Cardiac fibroblast (primary cell): Measurements from ENCODE around the gene CACNA1D.

Source experiments
- DNase-seq, 2 donors: peaks; one replicate each; pipeline versions ENCODE4 v3.0.0 to v3.0.0-alpha.2; 2010; ENCODE audit warnings: low read depth in 2 of 2
- H3K4me3 ChIP-seq, 2 donors: replicated peaks in 1 of 2; 1 replicate in 1 of 2; 2 replicates in 1 of 2; pipeline ENCODE4 v1.5.1; 2011; ENCODE audit warnings: low read depth in 2 of 2, low read length in 2 of 2, mild to moderate bottlenecking in 2 of 2, moderate library complexity in 1 of 2
- TF ChIP-seq, protein P1 (sequence below): IDR thresholded peaks from one replicate; pipeline ENCODE4 v1.5.1; 2011; ENCODE audit warnings: low read depth, mild to moderate bottlenecking, low read length, inconsistent platforms

The CACNA1D gene

DNA sequence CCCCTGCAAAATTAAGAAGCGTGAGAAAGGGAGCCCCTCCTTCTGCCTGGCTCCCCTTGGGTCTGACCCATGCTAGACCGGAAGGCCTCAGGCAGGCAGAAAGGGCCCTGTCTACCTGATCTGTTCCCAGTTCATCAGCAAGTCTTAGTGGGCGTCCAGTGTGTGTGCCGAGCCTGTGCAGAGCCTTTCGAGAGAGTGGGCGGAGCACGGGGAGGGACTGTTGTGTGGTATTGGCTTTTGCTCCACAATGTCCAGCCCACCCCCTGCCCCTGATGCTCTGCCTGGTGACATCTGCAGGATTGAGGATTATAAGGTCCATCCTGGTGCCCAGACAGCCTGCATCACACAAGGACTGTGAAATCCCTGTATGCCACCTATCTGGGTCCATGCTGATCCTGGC lies 268.9 kb downstream of the CACNA1D start:
- TF ChIP-seq, protein P1, sequence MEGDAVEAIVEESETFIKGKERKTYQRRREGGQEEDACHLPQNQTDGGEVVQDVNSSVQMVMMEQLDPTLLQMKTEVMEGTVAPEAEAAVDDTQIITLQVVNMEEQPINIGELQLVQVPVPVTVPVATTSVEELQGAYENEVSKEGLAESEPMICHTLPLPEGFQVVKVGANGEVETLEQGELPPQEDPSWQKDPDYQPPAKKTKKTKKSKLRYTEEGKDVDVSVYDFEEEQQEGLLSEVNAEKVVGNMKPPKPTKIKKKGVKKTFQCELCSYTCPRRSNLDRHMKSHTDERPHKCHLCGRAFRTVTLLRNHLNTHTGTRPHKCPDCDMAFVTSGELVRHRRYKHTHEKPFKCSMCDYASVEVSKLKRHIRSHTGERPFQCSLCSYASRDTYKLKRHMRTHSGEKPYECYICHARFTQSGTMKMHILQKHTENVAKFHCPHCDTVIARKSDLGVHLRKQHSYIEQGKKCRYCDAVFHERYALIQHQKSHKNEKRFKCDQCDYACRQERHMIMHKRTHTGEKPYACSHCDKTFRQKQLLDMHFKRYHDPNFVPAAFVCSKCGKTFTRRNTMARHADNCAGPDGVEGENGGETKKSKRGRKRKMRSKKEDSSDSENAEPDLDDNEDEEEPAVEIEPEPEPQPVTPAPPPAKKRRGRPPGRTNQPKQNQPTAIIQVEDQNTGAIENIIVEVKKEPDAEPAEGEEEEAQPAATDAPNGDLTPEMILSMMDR, result no peak
- no peak for DNase-seq
- no peak overlapping the region for H3K4me3 ChIP-seq

DNA sequence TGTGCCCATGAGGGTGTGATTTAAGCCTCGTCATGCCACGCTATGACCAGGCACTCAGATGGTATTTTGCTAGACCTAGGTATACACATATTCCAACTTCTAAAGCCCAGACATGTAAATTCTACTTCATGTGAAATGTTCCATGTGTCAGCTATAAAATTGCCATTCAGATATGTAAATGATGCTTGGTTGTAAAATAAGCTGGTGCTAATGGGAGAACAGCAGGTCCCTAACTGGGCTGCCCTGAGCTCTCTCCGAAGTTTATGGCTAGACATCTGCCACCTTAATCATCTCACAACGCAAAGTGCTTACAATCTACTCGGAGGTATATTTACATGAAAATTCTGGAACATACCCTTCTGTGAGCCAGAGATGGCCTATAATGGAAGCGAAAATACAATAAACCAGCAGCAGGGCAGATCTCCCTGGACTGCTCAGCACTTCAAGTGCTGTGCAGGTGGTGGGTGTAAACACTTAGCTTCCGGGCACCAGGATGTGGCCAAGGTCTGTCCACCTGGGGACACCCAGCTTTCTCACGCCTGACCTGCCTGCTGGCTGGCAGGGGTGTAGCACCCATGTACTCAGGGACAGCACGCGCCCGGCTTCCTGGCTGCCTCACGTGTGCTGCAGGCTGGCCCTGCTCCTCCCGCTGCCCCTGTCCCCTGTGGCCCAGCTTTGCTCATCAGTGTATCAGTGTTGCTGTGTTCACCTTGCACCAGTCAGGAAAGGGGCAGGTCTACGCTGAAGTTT lies 269.8 kb downstream of the CACNA1D start:
- DNase-seq, result no peak
- no peak overlapping the region for H3K4me3 ChIP-seq
- TF ChIP-seq, protein P1, result no peak

DNA sequence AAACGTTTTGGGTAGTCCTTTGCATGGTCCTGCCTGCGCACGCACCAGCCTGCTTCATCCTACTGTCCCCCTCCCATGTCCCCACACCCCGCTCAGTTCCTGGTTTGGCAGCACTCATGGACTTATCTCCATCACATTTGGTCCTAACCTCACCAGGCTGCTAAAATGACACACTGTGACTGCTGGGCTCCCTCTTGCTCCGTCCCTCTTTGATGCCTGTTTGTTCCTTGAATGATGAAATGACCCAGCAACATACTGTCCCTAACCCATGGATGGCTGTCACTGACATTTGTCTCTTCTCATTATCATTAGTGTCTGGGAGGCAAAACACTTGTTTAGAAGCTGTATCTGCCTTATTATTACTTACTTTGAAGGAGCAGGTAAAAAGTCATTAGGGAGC lies 271.3 kb downstream of the CACNA1D start:
- no peak for DNase-seq
- no peak overlapping the region for H3K4me3 ChIP-seq
- TF ChIP-seq, protein P1, result no peak

DNA sequence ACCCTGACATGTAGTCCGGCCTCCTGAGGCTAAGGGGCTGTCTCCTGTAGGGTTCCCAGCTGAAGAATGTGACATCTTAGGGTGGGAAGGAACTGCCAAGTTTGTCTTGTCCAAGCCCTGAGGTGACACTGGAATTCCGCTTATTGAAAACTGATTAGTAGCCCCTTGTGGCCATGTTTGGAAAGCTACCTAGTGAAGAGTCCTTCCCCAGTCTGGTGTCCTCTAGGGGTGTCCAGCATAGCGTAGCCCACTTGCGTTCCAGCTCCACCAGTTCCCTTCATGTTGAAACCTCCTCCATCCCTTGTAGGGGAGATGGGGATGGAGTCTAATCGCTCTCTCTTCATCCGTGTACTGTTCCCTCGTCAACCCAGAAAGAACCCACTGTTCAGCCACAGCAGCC lies 272.3 kb downstream of the CACNA1D start:
- DNase-seq, result no peak
- TF ChIP-seq, protein P1, result no peak
- H3K4me3 ChIP-seq, result no peak overlapping the region

DNA sequence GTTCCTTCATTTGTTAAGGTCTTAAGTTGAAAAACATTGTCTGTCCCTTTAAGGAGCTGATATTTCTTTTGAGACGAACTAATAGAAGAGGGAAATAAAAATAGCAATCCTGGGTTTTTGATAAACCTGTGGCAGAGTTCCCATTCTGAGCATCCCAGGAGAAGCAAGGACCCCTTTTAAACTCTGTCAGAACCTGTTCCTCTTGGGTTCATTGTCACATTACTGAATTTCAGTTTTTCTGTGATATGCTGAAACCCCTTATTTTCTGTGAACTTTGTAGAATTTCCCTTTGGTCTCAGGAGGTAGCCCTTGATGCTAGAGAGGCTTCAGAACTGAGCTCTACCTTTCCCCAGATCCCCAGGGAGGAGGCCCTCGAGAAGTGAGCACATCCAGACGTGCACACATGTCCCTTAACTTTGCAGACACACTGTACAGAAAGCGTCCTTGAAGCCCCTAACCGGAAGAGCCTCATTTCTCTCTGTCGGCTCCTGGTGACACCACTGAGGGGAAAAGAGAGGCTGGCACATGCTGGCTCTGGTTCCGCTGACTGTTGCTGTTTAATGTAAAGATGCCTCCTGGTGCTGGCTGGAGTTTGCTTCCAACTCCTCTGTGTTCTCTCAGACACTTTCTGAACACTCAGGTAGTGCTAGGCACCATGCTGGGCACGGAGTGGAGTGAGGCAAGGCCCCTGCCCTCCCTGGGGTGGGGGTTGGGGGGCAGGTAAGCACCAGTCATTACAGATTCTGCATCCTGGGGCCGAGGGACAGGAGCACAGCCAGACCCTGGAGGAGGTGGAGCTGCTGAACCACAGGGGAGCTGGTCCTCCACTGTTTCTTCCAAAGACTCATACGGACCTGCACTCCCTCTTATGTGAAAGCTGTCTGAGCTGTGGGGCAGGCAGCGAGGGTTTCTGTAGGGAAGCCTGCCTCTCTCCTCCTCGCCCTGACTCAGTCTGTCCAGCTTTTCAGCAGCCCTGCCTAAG lies 274.4 kb downstream of the CACNA1D start:
- H3K4me3 ChIP-seq, result no peak overlapping the region
- DNase-seq, result no peak
- TF ChIP-seq, protein P1, result no peak

DNA sequence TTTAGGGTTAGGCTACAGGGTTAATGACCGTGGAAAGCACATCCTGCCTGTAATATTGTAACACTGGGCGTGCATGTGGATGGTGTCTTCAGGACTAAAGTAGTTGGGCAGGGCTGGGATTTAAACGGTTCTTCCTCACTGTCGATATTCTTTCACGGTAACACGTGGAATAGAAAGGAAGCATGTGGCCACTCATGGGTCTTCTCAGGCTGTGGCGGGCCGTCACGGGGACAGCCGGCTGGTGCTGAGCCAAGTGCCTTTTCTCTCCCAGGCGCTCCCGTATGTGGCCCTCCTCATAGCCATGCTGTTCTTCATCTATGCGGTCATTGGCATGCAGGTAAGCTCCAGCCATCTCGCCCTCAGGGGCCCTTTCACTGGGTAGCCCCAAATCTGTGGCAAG lies 278.2 kb downstream of the CACNA1D start:
- TF ChIP-seq, protein P1, result no peak
- no peak overlapping the region for H3K4me3 ChIP-seq
- DNase-seq, result no peak
